ENCODE data around the gene MLC1.
A peak's percentile ranks its signal among the peaks of the same experiment; 100 is the strongest.

The MLC1 gene

DNA sequence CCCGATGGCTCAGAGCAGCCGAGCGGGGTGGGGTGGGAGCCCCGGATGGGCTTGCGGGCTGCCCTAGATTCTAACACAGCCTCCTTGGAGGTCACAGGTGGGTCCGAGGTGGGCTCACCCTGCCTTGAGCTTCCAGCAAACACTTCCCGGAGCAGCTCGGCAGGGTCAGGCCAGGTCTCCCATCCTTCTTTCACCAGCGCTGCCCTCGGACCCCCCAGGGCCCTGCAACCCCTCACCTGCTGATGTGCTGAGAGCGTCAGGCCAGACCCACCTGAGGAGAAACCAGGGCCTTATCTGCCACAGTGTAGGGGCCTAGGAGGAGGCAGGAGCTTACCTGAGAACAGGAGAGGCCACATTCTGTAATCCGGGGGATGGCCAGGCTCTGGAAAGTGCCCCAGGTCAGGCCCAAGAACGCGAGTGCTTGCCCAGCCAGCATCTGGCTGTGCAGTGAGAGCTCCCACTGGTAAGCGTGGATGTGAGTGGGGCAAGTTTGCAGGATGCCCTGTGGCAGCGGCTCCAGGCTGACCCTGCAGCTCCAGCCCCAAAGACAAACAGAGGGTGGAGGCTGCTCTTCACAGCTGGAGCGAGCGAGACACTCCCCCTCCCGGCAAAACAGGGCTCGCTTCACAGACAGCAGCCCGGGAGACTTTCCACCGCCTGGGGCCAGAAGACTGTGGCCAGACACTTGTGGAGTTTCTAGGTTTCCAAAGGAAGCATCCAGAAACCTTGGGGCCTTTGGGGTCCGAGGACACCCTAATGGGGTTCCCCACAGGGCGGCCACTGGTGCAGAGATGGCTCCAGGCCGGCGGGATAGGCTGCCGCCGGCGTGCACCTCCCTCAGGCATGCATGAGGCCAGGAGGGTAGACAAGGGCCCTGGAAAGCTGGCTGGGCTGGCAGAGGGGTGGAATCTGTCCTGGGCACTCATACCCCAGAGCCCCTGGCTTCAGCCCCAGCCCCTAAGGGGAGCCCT lies 72.7 kb downstream of the MLC1 start, which contains the start of gene IL17REL:
Gene IL17REL (minus strand): TSS at position 555 of the 971 bp plus-strand sequence. CDS start 119 bp downstream, at position 436.
- in situ Hi-C loops (cut with MboI; ENCODE audit: low pct_unique_long_range_greater_than_20kb, low sequenced_read_pairs, unreplicated experiment), result no loop called here
- no peak for DNase-seq (ENCODE audit: low spot score)
- TF ChIP-seq, protein P1, sequence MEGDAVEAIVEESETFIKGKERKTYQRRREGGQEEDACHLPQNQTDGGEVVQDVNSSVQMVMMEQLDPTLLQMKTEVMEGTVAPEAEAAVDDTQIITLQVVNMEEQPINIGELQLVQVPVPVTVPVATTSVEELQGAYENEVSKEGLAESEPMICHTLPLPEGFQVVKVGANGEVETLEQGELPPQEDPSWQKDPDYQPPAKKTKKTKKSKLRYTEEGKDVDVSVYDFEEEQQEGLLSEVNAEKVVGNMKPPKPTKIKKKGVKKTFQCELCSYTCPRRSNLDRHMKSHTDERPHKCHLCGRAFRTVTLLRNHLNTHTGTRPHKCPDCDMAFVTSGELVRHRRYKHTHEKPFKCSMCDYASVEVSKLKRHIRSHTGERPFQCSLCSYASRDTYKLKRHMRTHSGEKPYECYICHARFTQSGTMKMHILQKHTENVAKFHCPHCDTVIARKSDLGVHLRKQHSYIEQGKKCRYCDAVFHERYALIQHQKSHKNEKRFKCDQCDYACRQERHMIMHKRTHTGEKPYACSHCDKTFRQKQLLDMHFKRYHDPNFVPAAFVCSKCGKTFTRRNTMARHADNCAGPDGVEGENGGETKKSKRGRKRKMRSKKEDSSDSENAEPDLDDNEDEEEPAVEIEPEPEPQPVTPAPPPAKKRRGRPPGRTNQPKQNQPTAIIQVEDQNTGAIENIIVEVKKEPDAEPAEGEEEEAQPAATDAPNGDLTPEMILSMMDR (IDR thresholded peaks at IDR 0.05; ENCODE audit: extremely low read depth, insufficient read depth, missing control alignments), result no peak

DNA sequence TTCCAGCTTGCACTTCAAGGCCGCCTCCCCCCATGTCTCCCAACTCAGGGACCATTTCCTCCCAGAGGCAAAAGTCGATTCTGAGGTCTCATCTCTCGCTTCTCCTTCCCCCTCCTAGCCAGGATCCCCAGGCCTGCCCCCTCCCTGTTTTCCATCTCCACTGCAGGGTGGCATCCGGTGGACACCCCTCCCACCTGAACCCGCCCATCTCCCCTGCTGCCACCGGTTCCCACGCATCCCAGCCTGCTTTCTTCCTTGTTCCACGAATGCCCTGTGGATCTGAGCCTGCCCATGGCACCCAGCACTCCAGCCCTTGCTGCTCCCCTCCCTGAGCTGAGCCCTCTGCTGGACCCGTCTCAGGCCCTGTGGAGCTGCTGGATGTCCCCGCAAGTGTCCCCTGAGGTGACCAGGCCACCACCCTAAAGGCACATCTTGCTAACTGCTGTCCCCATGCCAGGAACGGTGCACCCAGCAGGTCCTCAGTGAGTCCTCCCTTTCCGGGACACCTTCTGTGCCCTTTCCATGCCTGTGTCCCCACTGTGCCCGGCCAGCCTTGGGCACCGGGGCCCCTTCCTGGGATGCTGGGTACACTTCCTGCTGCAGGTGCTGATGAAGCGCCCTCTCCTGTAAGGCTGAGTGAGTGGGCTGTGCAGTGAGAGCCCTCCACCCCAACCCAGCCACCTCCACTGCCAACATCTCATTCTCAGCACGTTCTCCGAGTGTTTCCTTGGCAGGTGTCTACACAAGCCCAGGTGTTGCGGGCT lies 73.6 kb downstream of the MLC1 start:
- no peak for DNase-seq (ENCODE audit: low spot score)
- TF ChIP-seq, protein P1 (IDR thresholded peaks at IDR 0.05; ENCODE audit: extremely low read depth, insufficient read depth, missing control alignments), result no peak
- in situ Hi-C loops (cut with MboI; ENCODE audit: low pct_unique_long_range_greater_than_20kb, low sequenced_read_pairs, unreplicated experiment), result no loop called here

DNA sequence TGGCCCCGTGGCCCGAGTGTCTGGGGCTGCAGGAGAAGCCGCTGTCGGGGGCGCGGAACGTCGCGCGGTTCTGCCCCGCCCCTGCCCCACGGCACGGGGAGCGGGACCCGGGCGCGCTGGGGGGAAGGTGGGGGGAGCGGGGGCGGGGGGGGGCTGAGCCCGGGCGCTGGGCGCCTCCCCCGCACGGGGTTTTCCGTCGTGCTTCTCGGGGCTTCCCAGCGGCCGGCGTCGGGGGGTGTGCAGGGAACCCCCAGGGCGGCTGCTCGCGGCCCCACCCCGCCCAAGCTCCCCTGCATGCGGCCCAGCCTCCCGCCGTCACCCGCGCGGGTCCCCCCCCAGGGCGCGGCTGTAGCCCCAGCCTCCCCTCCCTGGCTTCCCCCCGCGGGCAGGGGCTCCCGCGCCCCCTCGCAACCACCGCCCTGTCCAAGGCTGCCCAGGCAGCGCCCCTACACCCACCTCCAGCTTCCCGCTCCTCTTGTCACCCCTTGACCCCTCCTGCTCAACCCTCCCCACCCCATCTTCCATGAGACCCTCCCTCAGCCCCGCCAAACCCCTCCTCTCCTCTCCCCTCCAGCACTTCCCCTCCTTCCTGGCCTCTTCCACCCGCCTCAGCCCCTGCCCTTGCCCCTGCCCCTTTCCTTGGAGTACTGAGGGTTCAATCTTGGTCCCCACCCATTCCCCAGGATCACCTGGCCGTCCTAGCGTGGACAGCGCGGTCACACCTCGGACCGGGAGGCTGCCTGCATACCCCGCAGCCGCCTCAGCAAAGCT lies 74.4 kb downstream of the MLC1 start:
- in situ Hi-C loops (cut with MboI; ENCODE audit: low pct_unique_long_range_greater_than_20kb, low sequenced_read_pairs, unreplicated experiment), result no loop called here
- TF ChIP-seq, protein P1 (IDR thresholded peaks at IDR 0.05; ENCODE audit: extremely low read depth, insufficient read depth, missing control alignments), result no peak
- peak; percentile 93 for DNase-seq (ENCODE audit: low spot score)

DNA sequence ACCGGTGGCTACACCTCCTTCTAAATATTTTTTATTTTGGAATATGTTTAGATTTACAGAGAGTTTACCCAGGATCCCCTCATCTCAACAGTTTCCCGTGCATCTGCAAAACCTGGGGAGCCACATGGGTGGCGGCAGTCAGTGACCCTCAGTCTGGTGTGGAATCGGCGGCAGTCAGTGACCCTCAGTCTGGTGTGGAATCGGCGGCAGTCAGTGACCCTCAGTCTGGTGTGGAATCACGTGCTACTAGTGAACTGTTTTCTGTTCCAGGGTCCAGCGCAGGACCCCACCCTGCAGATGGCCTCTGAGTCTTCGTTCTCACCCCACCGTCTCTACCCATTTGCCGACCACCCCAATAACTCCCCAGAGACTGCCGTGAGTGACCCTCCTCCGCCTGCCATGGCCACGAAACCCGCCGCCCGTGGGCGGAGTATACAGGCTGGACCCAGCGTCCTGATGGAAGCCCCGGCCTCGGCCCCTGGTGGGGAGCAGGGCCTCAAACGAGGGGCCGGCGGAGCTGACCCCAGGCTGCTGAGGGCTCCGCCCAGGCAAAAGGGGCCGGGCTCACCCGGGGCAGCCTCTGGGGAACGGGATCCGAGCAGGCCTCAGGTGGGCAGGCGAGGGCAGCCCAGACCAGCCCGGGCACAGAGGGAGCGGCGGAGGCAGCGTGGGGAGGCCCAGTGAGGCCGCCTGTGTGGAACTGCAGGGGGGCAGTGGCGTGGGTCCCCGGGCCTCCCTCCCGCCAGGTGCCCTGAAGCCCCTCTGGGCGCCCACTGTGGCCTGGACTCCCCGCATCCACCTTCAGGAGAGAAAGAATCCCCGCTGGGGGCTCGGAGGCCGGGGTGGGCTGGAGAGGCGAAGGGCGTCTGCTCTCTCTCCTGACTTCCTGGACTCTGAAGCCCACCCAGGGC lies 75.2 kb downstream of the MLC1 start:
- TF ChIP-seq, protein P1 (IDR thresholded peaks at IDR 0.05; ENCODE audit: extremely low read depth, insufficient read depth, missing control alignments), result no peak
- in situ Hi-C loops (cut with MboI; ENCODE audit: low pct_unique_long_range_greater_than_20kb, low sequenced_read_pairs, unreplicated experiment), result no loop called here
- no peak for DNase-seq (ENCODE audit: low spot score)
